COLO668 (cell line): ENCODE data around the gene BAG3.
"Not testable (repeated sequence)": the region's sequence is repeated elsewhere in the genome, so short reads cannot be mapped to it uniquely, and the experiment has no call there.

ENCODE experiments used
- DNase-seq: peaks from one replicate; lab custom pipeline; 2025; ENCODE audit not compliant: unreplicated experiment; lab: John Stamatoyannopoulos, UW

The BAG3 gene

GRCh38 chr10:119640384-119640783 lies 10.8 kb upstream of the BAG3 start:
- DNase-seq: no peak

GRCh38 chr10:119640875-119641526 lies 10.2 kb upstream of the BAG3 start:
- no peak for DNase-seq

- DNase-seq: no peak
These were observed 8.5 kb upstream of the BAG3 start for GRCh38 chr10:119642556-119643111.

- DNase-seq: no peak
These were observed 7.6 kb upstream of the BAG3 start for GRCh38 chr10:119643306-119644204.

GRCh38 chr10:119644205-119644814 lies 6.9 kb upstream of the BAG3 start:
- DNase-seq: no peak

- DNase-seq: no peak
These were observed 6.2 kb upstream of the BAG3 start for GRCh38 chr10:119644994-119645393.

- DNase-seq: no peak
These were observed 1.1 kb upstream of the BAG3 start for GRCh38 chr10:119650062-119650461.

GRCh38 chr10:119651514-119652360 lies 557 bp downstream of the BAG3 start:
- DNase-seq: peak; percentile 28

GRCh38 chr10:119652361-119652730 lies 1.2 kb downstream of the BAG3 start:
- DNase-seq: no peak

- no peak for DNase-seq
These were observed 2.0 kb downstream of the BAG3 start for GRCh38 chr10:119653209-119653608.

GRCh38 chr10:119653916-119654315 lies 2.7 kb downstream of the BAG3 start:
- no peak for DNase-seq

GRCh38 chr10:119654540-119654939 lies 3.4 kb downstream of the BAG3 start:
- peak; percentile 36 for DNase-seq

- DNase-seq: no peak
These were observed 4.4 kb downstream of the BAG3 start for GRCh38 chr10:119655566-119656001.

GRCh38 chr10:119656760-119657159 lies 5.6 kb downstream of the BAG3 start:
- no peak for DNase-seq

GRCh38 chr10:119657725-119658124 lies 6.5 kb downstream of the BAG3 start:
- DNase-seq: no peak

- peak; percentile 68 for DNase-seq
These were observed 7.1 kb downstream of the BAG3 start for GRCh38 chr10:119658274-119658673.

GRCh38 chr10:119659951-119660350 lies 8.8 kb downstream of the BAG3 start:
- no peak for DNase-seq

- DNase-seq: not testable (repeated sequence)
These were observed 11.0 kb downstream of the BAG3 start for GRCh38 chr10:119662076-119662605.

GRCh38 chr10:119663866-119664698 lies 12.9 kb downstream of the BAG3 start:
- DNase-seq: no peak
